ENCODE data around the gene TARBP1. TPM values are rescaled to one million over a fixed set of nuclear protein-coding genes. Genes with fewer than 3 reads are reported as not detected.
A peak's percentile ranks its signal among the peaks of the same experiment; 100 is the strongest.

TARBP1 gene
- total RNA-seq, 1 experiment from 2014 or later = 45.5 TPM

DNA sequence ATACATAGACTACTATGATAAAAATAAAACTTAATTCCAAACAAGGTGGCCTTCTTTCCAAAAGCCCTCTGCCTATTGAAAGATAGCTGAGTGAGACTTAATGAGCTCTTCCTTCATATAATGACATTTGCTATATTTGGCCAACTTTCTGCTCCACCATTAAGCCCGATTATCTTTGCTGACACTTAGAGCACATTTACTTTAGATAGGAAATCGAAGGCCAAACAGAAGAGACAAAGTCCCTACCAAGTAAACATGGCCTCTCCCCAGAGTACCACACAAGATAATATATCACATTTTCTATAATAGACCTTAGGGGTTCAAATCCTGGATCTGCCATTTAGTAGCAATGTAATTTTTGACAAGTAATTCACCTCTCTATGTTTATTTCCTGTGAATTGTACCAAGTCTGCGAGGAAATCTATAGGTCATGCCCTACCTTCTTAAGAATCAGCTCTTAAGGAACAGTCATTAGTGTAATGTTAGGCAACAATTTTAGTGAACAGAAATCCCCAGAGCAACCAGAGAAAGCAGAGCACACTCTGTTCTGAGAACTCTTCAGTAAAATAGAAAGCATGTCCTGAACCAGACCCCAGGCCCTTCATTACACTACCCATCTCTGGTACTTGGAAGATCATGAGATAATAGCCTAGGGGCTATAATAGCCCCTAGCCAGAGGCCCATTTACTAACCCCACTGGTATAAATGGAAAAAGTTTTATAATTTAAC lies 123.0 kb downstream of the TARBP1 start:
- H3K27me3 Mint-ChIP-seq (ENCODE audit: insufficient read depth, unreplicated experiment) = no peaks in the 10 kb centered on the region
- peaks cover 11% of the 10 kb centered on the region for H3K36me3 Mint-ChIP-seq (ENCODE audit: insufficient read depth, unreplicated experiment)
- BruUV-seq (replicated peaks) = TSS peak; percentile 90
- peak overlapping the region; percentile 89 for H3K27ac Mint-ChIP-seq (ENCODE audit: low read depth, unreplicated experiment)
- peaks cover 12% of the 10 kb centered on the region for H3K4me1 Mint-ChIP-seq (ENCODE audit: insufficient read depth, unreplicated experiment)
- peak overlapping the region; percentile 86 for H3K4me3 Mint-ChIP-seq (ENCODE audit: unreplicated experiment)
- TF ChIP-seq, protein P1, sequence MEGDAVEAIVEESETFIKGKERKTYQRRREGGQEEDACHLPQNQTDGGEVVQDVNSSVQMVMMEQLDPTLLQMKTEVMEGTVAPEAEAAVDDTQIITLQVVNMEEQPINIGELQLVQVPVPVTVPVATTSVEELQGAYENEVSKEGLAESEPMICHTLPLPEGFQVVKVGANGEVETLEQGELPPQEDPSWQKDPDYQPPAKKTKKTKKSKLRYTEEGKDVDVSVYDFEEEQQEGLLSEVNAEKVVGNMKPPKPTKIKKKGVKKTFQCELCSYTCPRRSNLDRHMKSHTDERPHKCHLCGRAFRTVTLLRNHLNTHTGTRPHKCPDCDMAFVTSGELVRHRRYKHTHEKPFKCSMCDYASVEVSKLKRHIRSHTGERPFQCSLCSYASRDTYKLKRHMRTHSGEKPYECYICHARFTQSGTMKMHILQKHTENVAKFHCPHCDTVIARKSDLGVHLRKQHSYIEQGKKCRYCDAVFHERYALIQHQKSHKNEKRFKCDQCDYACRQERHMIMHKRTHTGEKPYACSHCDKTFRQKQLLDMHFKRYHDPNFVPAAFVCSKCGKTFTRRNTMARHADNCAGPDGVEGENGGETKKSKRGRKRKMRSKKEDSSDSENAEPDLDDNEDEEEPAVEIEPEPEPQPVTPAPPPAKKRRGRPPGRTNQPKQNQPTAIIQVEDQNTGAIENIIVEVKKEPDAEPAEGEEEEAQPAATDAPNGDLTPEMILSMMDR (IDR thresholded peaks at IDR 0.05; ENCODE audit: unreplicated experiment) = no peak
- ChIA-PET CTCF (interaction anchor here (0.6 to 2.7 kb wide), 6 partner anchors 10 to 1179 kb away, joined by 3 to 11 read pairs (median 4); no protein-coding TSS in a partner anchor), POLR2A (interaction anchor here (0.5 to 6.1 kb wide), 24 partner anchors 8 to 1275 kb away, joined by 3 to 218 read pairs (median 4); partner anchors contain the start of genes COA6 and TARBP1)
- DNase-seq (ENCODE audit: unreplicated experiment) = no peak
- no peaks in the 10 kb centered on the region for H3K9me3 Mint-ChIP-seq (ENCODE audit: unreplicated experiment)
- intact Hi-C loops (cut with micrococcal nuclease) = loop anchor here (1.0 kb wide), 1 partner anchor 17 kb away; the partner anchor contains the start of gene COA6

DNA sequence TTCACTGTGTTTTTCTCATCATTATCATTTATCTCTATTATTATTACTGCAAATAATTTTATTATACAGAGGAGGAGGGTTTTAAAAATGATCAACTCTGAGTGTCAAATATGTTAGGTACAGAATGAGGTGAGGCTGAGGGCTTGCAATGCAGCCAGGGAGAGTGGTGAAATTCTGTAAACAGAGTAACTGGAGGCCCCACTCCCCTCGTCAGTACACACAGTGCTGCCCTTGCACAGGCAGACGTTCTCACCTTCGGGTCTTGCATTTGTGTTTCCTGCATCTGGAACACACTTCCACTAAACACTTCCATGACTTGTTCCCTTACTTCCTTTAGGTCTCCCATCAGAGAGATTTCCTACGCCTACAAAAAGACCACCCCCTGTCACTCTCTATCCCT lies 130.0 kb downstream of the TARBP1 start:
- Mint-ChIP-seq H3K36me3 (ENCODE audit: insufficient read depth, unreplicated experiment) (no peaks in the 10 kb centered on the region), H3K9me3 (ENCODE audit: unreplicated experiment) (no peaks in the 10 kb centered on the region), H3K4me3 (ENCODE audit: unreplicated experiment) (no peak overlapping the region), H3K4me1 (ENCODE audit: insufficient read depth, unreplicated experiment) (no peaks in the 10 kb centered on the region), H3K27ac (ENCODE audit: low read depth, unreplicated experiment) (no peak overlapping the region), H3K27me3 (ENCODE audit: insufficient read depth, unreplicated experiment) (no peaks in the 10 kb centered on the region)
- no peak for DNase-seq (ENCODE audit: unreplicated experiment)
- intact Hi-C loops (cut with micrococcal nuclease) = no loop called here
- ChIA-PET POLR2A (interaction anchor here (0.9 to 1.4 kb wide), 3 partner anchors 8 to 24 kb away, joined by 3 to 5 read pairs (median 3); partner anchors contain the start of gene COA6), CTCF (interaction anchor here (0.5 to 1.7 kb wide), 3 partner anchors 12 to 40 kb away, joined by 3 to 7 read pairs (median 4); no protein-coding TSS in a partner anchor)
- BruUV-seq (replicated peaks) = no TSS peak
- TF ChIP-seq, protein P1 (IDR thresholded peaks at IDR 0.05; ENCODE audit: unreplicated experiment) = no peak

DNA sequence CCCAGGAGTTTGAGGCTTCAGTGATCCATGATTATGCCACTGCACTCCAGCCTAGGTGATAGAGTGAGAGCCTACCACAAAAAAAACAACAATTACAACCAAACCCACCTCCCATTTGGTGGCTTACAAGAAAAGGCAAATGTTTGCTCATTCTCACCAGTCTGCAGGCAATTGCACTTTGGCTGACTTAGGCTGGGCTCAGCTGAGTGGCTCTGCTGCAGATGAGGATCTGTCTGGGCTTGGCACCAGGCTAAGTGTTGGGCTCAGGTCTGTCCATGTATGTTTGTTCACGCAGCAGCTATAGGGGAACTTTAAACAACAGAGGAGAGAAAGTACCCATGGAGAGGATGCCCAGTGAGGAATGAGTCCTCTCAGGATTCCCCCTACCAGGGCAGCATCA lies 133.7 kb downstream of the TARBP1 start:
- Mint-ChIP-seq H3K36me3 (ENCODE audit: insufficient read depth, unreplicated experiment) (no peaks in the 10 kb centered on the region), H3K27me3 (ENCODE audit: insufficient read depth, unreplicated experiment) (no peaks in the 10 kb centered on the region), H3K4me1 (ENCODE audit: insufficient read depth, unreplicated experiment) (no peaks in the 10 kb centered on the region), H3K9me3 (ENCODE audit: unreplicated experiment) (peaks cover 4% of the 10 kb centered on the region), H3K4me3 (ENCODE audit: unreplicated experiment) (no peak overlapping the region), H3K27ac (ENCODE audit: low read depth, unreplicated experiment) (no peak overlapping the region)
- ChIA-PET POLR2A (interaction anchor here (2.3 kb wide), 1 partner anchor 28 kb away, joined by 6 read pairs; the partner anchor contains the start of gene COA6), CTCF (interaction anchor here (0.8 to 4.0 kb wide), 3 partner anchors 18 to 158 kb away, joined by 4 to 25 read pairs (median 23); no protein-coding TSS in a partner anchor)
- no peak for DNase-seq (ENCODE audit: unreplicated experiment)
- intact Hi-C loops (cut with micrococcal nuclease) = no loop called here
- TF ChIP-seq, protein P1 (IDR thresholded peaks at IDR 0.05; ENCODE audit: unreplicated experiment) = no peak
- no TSS peak for BruUV-seq (replicated peaks)

DNA sequence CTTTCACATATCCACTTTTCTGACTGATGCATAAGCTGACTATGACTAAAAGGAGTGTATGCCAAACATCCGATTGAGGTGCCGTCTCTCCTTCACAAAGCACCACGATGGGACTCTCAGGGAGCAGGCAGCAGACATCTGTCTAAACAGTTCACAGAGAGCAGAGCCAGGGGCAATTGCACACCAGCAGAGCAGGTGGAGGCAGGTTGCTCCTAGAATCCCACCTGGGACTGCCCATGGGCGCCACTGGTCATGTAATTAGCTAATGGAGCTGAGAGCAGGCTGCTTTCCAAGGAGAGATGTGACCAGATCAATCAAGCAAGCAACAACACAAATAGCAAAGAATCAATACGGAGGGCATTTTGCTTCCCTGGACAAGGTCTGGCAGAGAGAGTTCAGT lies 136.2 kb downstream of the TARBP1 start:
- intact Hi-C loops (cut with micrococcal nuclease) = no loop called here
- POLR2A ChIA-PET = interaction anchor here (1.7 to 2.0 kb wide), 4 partner anchors 12 to 30 kb away, joined by 3 to 12 read pairs (median 8); partner anchors contain the start of gene COA6
- DNase-seq (ENCODE audit: unreplicated experiment) = no peak
- no peak overlapping the region for H3K4me3 Mint-ChIP-seq (ENCODE audit: unreplicated experiment)
- no TSS peak for BruUV-seq (replicated peaks)
- H3K27ac Mint-ChIP-seq (ENCODE audit: low read depth, unreplicated experiment) = no peak overlapping the region
- no peaks in the 10 kb centered on the region for H3K36me3 Mint-ChIP-seq (ENCODE audit: insufficient read depth, unreplicated experiment)
- peaks cover 17% of the 10 kb centered on the region for H3K9me3 Mint-ChIP-seq (ENCODE audit: unreplicated experiment)
- TF ChIP-seq, protein P1 (IDR thresholded peaks at IDR 0.05; ENCODE audit: unreplicated experiment) = no peak
- H3K4me1 Mint-ChIP-seq (ENCODE audit: insufficient read depth, unreplicated experiment) = no peaks in the 10 kb centered on the region
- CTCF ChIA-PET = interaction anchor here (0.9 to 4.0 kb wide), 4 partner anchors 14 to 95 kb away, joined by 3 to 25 read pairs (median 14); no protein-coding TSS in a partner anchor
- H3K27me3 Mint-ChIP-seq (ENCODE audit: insufficient read depth, unreplicated experiment) = no peaks in the 10 kb centered on the region
